Erythroblast (primary cell): ENCODE data around the gene EYA3.

Experiments used
- DNase-seq, 2 experiments: peaks; one replicate each; lab custom pipeline; 2025; lab: John Stamatoyannopoulos, UW
- GATA1 ChIP-seq: IDR thresholded peaks from 2 replicates; pipeline ENCODE4 v1.6.1; 2011; ENCODE audit warnings: low read depth, mild to moderate bottlenecking, control low read depth, low read length, moderate library complexity
- POLR2A ChIP-seq: IDR thresholded peaks from 2 replicates; pipeline ENCODE4 v1.6.1; 2011; ENCODE audit warnings: mild to moderate bottlenecking, low read length

EYA3 gene

GRCh38 chr1:27970401-27970800, 118.0 kb downstream of the EYA3 start:
- no peak for DNase-seq
- TF ChIP-seq GATA1 (no peak), POLR2A (no peak)

DNA sequence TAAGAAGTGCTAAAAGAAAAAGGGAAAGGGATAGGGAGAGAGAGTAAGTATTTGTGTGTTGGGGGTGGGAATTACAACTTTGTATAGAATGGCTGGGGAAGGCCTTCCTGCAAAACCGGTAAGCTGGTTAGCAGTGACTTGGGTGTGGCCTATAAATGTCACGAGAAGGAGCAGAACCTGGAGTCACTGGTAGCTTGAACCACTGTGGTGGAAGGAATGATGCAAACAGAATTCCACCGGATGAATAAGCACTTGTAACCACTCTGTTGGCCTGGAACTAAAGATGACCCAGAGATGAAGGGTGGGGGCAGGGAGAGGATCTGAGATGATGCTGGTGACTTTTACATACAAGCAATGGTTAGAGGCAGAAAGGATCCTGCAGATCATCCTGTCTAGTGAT, 119.7 kb downstream of the EYA3 start:
- peak in 1 of 2 experiments; percentile 15 for DNase-seq
- no peak for TF ChIP-seq POLR2A
- TF ChIP-seq GATA1, result no peak

DNA sequence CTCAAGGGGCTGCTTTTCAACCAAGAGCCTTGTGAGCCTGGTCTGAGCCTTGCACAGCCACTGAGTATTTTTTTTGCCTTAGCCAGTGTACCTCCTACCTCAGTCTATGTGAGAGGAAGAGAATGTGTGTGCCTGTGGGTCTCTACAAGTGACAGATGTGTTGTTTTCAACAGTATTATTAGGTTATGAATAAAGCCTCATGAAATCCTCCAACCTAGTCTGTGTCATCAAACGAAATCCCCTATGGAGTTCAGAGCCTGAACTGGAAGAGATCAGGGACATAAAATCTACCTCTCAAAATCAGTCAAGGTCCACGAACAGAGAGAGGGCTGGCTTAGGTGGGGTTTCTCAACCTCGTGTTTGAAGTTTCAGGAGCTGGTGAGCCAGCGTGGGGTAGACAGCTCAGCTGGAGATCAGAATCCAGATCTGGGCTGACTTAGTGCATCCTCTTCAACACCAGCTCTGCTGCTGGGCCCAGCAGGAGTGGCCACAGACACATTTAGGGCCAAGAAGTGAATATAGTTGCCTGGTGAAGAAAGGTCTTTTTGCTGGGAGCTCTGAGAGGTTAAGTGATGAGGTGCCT, 120.4 kb downstream of the EYA3 start:
- DNase-seq, result no peak
- TF ChIP-seq GATA1, result no peak
- TF ChIP-seq POLR2A, result no peak

DNA sequence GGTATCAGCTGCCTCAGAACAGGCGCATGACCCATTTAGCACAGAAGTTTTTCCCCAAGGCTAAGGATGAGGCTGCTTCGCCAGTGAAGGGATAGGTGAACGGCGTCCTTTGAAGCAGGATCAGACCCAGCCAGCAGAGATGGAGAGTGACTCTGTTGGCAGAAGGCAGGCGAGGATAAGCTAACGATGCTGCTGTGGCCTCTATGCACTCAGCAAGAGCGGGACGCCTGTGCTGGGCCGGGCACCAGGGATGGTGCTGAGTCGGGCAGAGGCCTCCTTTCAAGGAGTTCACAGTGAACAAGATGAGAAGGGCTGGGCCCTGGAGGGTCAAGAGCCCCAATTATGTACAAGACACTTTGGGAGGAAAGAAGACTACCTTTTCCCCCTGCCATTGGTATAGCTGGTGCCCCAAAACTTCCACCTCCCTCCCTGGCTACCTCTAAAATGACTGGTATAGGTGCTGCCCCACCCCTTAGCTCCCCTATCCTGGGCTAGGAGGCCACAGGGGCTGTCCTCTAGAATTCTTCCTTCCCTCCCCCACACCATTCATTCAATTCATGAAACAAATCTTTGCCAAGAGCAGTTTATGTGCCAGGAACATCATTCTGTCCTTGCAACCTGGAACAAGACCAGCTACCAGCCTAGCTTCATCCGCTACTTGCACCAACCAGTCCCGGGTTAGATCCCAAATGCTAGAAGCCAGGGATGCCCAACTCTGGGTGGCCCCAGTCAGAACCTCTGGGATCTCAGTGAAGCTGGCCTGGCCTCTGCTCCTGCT, 121.1 kb downstream of the EYA3 start:
- no peak for DNase-seq
- no peak for TF ChIP-seq POLR2A

GRCh38 chr1:27966402-27967105, 121.9 kb downstream of the EYA3 start:
- DNase-seq, result no peak
- TF ChIP-seq POLR2A (no peak), GATA1 (no peak)

DNA sequence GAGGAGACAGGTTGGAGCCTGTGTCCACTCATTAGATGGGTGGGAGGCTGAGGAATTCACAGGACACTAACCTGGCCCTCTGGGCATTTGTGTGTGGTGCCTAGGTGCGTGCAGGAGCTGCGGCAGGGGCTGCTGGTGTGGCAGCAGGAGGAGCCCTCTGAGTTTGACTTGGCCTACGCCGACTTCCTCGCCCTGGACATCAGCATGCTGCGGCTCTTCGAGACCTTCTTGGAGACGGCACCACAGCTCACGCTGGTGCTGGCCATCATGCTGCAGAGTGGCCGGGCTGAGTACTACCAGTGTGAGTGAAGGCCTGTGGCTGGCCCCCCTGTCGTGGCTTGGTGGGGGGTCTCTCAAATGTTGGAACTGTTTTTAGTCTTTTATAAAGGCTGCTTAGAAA, 125.0 kb downstream of the EYA3 start:
- no peak for DNase-seq
- TF ChIP-seq POLR2A (no peak), GATA1 (no peak)

GRCh38 chr1:27961646-27962221, 126.7 kb downstream of the EYA3 start:
- no peak for DNase-seq
- TF ChIP-seq GATA1 (no peak), POLR2A (no peak)

DNA sequence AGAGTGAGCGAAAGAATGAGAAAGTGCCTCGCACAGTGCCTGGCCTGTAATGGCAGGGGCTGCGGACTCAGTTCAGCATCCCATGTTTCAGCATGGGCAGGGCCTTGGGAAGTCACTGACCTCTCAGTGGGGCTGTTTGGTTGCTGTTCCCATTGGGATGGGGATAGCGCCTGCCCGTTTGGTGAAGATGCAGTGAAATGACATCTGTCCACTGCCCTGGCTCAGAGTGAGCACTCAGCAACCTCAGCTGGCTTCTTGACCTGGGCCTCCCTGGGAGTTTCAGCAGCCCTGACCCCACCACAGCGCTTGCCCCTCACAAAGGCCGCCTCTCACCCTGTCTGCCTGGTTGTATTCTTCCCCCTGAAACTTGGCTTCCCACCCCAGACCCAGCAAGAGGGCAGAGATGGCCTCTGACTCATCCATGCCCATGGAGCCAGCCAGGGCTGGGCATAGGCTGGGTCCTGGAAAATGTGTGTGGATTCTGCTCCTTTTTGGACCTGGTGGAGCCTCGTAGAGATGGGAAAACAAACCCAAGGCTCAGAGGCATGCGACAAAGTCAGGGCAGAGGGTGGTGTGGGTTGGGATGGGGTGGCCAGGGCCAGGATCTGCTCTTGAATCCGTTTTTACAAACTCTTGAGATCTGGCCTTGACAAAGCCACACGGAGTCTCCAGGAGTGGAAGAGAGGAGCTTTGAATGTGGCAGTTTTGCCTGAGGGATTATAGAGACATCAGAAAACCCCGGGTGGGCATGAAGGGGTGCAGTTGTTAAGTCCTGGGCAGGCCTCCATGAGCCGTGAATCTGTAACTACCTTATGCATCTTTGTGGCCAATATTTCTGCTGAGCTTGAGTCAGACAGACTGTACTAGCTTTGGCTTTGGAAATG, 127.4 kb downstream of the EYA3 start:
- TF ChIP-seq POLR2A, result no peak
- TF ChIP-seq GATA1, result no peak
- no peak for DNase-seq

DNA sequence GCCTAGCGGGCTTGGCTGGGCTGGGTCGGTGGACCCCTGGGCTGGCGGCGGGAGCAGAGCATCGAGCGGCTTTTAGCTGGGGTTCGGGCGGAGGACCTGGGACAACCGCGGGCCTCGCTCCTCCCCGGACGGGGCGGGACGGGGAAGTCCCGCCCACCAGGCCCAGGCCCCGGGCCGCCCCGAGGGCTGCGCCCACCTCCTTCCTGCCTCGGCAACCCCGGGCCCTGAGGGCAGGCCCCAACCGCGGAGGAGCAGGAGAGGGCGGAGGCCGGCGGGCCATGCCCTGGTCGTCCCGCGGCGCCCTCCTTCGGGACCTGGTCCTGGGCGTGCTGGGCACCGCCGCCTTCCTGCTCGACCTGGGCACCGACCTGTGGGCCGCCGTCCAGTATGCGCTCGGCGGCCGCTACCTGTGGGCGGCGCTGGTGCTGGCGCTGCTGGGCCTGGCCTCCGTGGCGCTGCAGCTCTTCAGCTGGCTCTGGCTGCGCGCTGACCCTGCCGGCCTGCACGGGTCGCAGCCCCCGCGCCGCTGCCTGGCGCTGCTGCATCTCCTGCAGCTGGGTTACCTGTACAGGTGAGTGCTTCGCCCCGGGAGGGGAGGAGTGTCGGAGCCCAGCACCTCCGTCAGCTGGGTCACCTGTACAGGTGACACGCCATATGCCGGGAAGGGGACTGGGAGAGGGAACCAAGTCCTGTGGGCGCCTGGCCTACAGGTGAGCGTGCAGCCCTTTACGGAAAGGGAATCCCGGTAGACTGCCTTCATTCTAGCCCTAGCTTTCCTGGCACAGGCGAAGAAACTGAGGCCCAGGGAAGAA, 128.4 kb downstream of the EYA3 start, which contains the start of gene XKR8:
TSS of gene XKR8 (plus strand) at position 182 of the 812 bp plus-strand sequence. CDS start at position 279, 97 bp downstream.
- peak in 1 of 2 experiments; percentile 79 for DNase-seq
- no peak for TF ChIP-seq GATA1
- peak; percentile 49 for TF ChIP-seq POLR2A

GRCh38 chr1:27958513-27958912, 129.9 kb downstream of the EYA3 start:
- DNase-seq, result no peak
- TF ChIP-seq GATA1 (no peak), POLR2A (no peak)

GRCh38 chr1:27957655-27958054, 130.8 kb downstream of the EYA3 start:
- TF ChIP-seq POLR2A (no peak), GATA1 (no peak)
- DNase-seq, result no peak

- no peak for TF ChIP-seq POLR2A
- TF ChIP-seq GATA1, result no peak
- no peak for DNase-seq
These were observed 131.6 kb downstream of the EYA3 start for GRCh38 chr1:27956761-27957160.

- no peak for DNase-seq
- TF ChIP-seq POLR2A (no peak), GATA1 (no peak)
These were observed 133.3 kb downstream of the EYA3 start for GRCh38 chr1:27955076-27955475.

- DNase-seq, result no peak
- no peak for TF ChIP-seq POLR2A
- TF ChIP-seq GATA1, result no peak
These were observed 134.2 kb downstream of the EYA3 start for GRCh38 chr1:27954186-27954585.
